Panc1 (cell line): Measurements from ENCODE around the gene CCDC12. TPM values are rescaled to one million over a fixed set of nuclear protein-coding genes. Genes with fewer than 3 reads are reported as not detected.
A peak's percentile ranks its signal among the peaks of the same experiment; 100 is the strongest.

Experiments used
- ATAC-seq: fragments of 200-7000 bp; cut with Tn5 transposase; 2 replicates; pipeline ENCODE4 v1.9.1; 2020; ENCODE audit warnings: mild to moderate bottlenecking, moderate library complexity
- BruUV-seq: library from RNA; stranded (reverse); fragments of 400-500 nt; replicated peaks from 2 replicates; lab custom pipeline; 2021; lab: Mats Ljungman, UMichigan
- CTCF ChIA-PET: fragments of 300-600 bp; sonication (Branson Sonifier 250); formaldehyde crosslinking; loops from one replicate; lab custom pipeline; 2022; ENCODE audit warnings: antibody characterized with exemption; lab: Charles Lee
- POLR2A ChIA-PET: fragments of 300-600 bp; sonication (Branson Sonifier 250); formaldehyde crosslinking; loops from one replicate; lab custom pipeline; 2022; ENCODE audit warnings: antibody characterized with exemption; lab: Charles Lee
- DNase-seq: peaks from one replicate; pipeline ENCODE4 v3.0.0-alpha.2; 2010; ENCODE audit warnings: low read depth, low spot score
- H3K27ac ChIP-seq: 2 replicates; pipeline ENCODE4 v1.5.1; 2011; ENCODE audit warnings: mild to moderate bottlenecking, low read length, inconsistent platforms
- H3K27me3 ChIP-seq: fragments of 200-500 bp; sonication (Bioruptor generic); 2 replicates; pipeline ENCODE4 v1.6.0; 2014; ENCODE audit warnings: low read length, inconsistent platforms; ENCODE audit not compliant: control insufficient read depth, insufficient read depth
- H3K36me3 ChIP-seq: fragments of 200-500 bp; sonication (Bioruptor generic); 2 replicates; pipeline ENCODE4 v1.5.1; 2014; ENCODE audit warnings: inconsistent platforms, mild to moderate bottlenecking, low read length, moderate library complexity; ENCODE audit not compliant: control insufficient read depth, insufficient read depth
- H3K4me1 ChIP-seq: 2 replicates; pipeline ENCODE4 v1.5.1; 2011; ENCODE audit warnings: inconsistent platforms, mild to moderate bottlenecking, low read length, moderate library complexity; ENCODE audit not compliant: control insufficient read depth, insufficient read depth
- H3K4me3 ChIP-seq, 2 experiments: 2 replicates each; pipeline ENCODE4 v1.5.1; 2011 to 2012; ENCODE audit warnings: low read depth in 2 of 2, low read length in 2 of 2, mild to moderate bottlenecking in 2 of 2, inconsistent platforms in 1 of 2, moderate library complexity in 1 of 2
- H3K9me3 ChIP-seq: fragments of 200-500 bp; sonication (Bioruptor generic); 2 replicates; pipeline ENCODE4 v1.5.1; 2014; ENCODE audit warnings: low read depth, mild to moderate bottlenecking, inconsistent platforms, low read length, moderate library complexity; ENCODE audit not compliant: control insufficient read depth, insufficient read depth
- CTCF ChIP-seq: fragments of 450-650 bp; IDR thresholded peaks from 2 replicates; pipeline ENCODE4 v1.5.1; 2017; ENCODE audit warnings: mild to moderate bottlenecking
- POLR2AphosphoS5 ChIP-seq: IDR thresholded peaks from 2 replicates; pipeline ENCODE4 v1.6.1; 2012; ENCODE audit warnings: mild to moderate bottlenecking, low read depth, low read length, moderate library complexity
- REST ChIP-seq, 2 experiments: IDR thresholded peaks; 2 replicates each; pipeline ENCODE4 v1.6.1; 2011 to 2012; ENCODE audit warnings: low read depth in 2 of 2, control low read depth in 1 of 2, low read length in 1 of 2, mild to moderate bottlenecking in 1 of 2, moderate library complexity in 1 of 2; ENCODE audit not compliant: insufficient read depth in 1 of 2
- SIN3A ChIP-seq: IDR thresholded peaks from 2 replicates; pipeline ENCODE4 v1.6.1; 2012; ENCODE audit warnings: low read depth, mild to moderate bottlenecking, low read length, moderate library complexity, borderline replicate concordance; ENCODE audit not compliant: insufficient read depth
- TCF7L2 ChIP-seq: IDR thresholded peaks from 2 replicates; pipeline ENCODE4 v1.6.1; 2011; ENCODE audit warnings: mild to moderate bottlenecking, low read depth, low read length, inconsistent platforms
- in situ Hi-C: cut with HindIII; loops from 2 replicates; pipeline ENCODE4 v1.10.0; 2016; ENCODE audit warnings: low sequenced_read_pairs, low pct_unique_long_range_greater_than_20kb
- intact Hi-C: fragments of 100-400 bp; cut with micrococcal nuclease; formaldehyde crosslinking; loops from one replicate; pipeline ENCODE4 v1.10.0; 2022; ENCODE audit not compliant: unreplicated experiment
- total RNA-seq: library from RNA; stranded (reverse); gene quantifications from one replicate; pipeline ENCODE4 v1.2.1, GENCODE V29; 2021; ENCODE audit not compliant: unreplicated experiment

CCDC12 gene
- total RNA-seq, 1 experiment from 2014 or later: 35.5 TPM

- Histone ChIP-seq H3K4me1 (no peaks in the 10 kb centered on the region), H3K27me3 (no peaks in the 10 kb centered on the region), H3K36me3 (0 out of 2 replicates have a peak, but pooled peaks cover 2% of the 10 kb centered on the region), H3K9me3 (no peaks in the 10 kb centered on the region), H3K4me3 (no peak overlapping the region), H3K27ac (no peak overlapping the region)
- DNase-seq: no peak
- TSS peak; percentile 36 for BruUV-seq
- intact Hi-C loops (no loop called here), in situ Hi-C loops (no loop called here)
- CTCF ChIA-PET: no interaction called here
- POLR2A ChIA-PET: no interaction called here
- TF ChIP-seq REST (IDR thresholded peaks at IDR 0.05; ENCODE audit: insufficient read depth in 1 of 2, low read depth in 2 of 2, low read length in 1 of 2): no peak
- ATAC-seq: no peak
Measured at GRCh38 chr3:47006145-47006651, 29.7 kb upstream of the CCDC12 start.

GRCh38 chr3:47005212-47006144 is 28.9 kb upstream of the CCDC12 start:
- TF ChIP-seq CTCF (no peak), REST (IDR thresholded peaks at IDR 0.05; ENCODE audit: insufficient read depth in 1 of 2, low read depth in 2 of 2, low read length in 1 of 2) (no peak), TCF7L2 (no peak), POLR2AphosphoS5 (no peak), SIN3A (no peak)
- ChIA-PET POLR2A (no interaction called here), CTCF (no interaction called here)
- in situ Hi-C loops (no loop called here), intact Hi-C loops (no loop called here)
- Histone ChIP-seq H3K27me3 (no peaks in the 10 kb centered on the region), H3K27ac (no peak overlapping the region), H3K9me3 (no peaks in the 10 kb centered on the region), H3K36me3 (0 out of 2 replicates have a peak, but pooled peaks cover 2% of the 10 kb centered on the region), H3K4me1 (no peaks in the 10 kb centered on the region), H3K4me3 (no peak overlapping the region)
- ATAC-seq: no peak
- no TSS peak for BruUV-seq
- DNase-seq: no peak
